ENCODE results near the gene CHRNG.

Gene CHRNG

DNA sequence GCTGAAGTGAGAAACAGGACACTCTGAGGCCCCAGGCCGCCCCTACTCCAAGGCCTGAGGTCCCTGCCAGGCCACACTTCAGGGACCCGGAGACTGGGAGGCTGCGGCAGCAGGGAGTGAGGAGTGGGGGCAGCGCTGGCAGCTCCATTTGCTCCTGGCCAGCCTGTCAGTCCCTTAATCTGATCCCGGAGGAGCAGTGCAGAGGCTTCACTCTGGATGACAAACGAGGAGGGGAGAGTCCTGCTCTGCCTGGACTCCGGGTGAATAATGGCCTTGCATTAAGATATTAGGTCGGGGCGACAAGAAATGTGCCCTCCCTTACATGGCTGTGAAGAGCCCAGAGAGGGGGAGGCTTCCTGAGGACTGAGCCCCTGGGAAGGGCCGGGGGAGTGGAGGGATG is 33.6 kb upstream of the CHRNG start:
- DNase-seq (ENCODE audit: low read depth in 2 of 2): no peak

DNA sequence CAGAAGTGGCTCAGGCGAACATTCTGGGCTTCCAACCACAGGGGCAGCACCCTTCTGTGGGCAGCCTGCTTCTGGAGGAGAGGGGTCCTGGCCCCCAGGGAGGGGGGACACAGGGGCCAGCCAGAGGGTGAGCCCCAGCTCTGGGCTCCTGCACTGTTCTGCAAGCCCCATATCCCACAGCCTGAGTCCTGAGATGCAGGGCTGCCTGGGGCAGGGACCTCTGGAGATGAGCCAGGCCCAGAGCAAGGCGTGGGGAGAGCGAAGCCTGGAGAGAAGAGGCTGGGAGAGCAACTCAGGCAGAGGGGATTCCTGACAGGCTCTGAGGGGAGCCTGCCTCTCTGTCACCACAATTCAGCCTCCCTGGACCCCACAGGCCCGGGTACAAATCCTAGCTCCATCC is 32.8 kb upstream of the CHRNG start:
- DNase-seq (ENCODE audit: low read depth in 2 of 2): no peak

DNA sequence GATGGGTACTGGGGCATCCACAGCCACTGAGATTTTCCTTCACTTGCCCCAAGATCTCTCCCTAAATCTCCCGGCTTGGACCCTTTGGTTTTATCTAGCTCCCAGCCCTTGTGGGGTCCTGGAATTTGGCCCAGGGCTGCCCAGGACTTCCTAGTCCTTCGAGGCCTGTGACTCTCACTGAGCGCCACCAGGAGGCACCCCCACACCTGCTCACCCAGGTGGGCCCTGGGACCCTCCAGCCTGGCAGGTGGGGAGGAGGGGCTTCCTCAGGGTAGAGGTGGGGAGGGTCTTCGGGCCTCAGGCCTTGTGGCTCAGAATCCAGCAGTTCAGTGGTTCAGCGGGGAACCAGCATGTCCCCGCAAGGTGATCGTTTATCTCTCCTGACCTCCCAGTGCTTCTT is 31.2 kb upstream of the CHRNG start:
- DNase-seq (ENCODE audit: low read depth in 2 of 2): no peak

DNA sequence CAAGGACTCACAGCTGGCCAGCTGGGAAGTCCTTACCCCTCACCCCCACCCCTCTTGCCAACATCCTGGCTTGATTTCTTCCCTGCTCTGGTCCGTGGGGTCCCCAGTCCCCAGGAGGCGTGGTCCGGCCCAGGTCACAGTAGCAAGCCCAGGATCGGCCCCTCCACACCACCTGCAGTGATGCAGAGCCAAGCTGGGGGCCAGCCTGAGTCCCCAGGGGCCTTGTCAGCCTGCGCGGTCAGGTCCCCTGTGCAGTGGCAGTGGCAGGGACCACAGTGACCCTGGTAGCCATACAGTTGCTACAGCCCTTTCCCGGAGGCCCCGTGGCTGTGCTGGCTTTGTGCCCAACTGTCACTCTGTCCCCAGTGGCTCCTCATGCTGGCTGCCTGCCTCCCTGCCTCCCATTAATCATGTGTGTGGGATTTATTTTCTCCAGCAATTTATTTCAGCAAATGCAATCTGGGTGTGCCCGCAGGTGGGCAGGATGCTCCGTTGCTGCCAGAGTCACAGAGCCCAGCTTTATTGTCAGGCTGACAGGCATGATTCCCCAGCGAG is 28.1 kb upstream of the CHRNG start:
- DNase-seq (ENCODE audit: low read depth in 2 of 2): no peak

DNA sequence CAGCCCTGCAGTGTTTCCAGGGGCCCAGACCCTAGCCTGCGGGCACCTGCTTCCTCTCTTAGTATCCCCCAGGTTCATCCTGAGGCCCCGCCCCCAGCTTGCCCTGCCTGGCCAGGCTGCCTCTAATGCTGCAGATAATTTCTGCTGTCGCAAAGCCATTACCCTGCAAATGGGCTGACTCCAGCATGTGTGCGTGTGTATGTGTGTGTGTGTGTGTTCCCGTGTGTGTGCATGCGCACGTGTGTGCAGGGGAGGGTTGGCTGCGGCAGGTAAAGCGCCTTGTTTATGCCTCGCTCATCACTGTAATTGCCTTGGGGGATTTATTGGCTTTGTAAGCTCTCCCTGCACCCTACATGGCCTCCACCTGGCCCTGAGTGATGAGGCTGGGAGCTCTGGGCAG is 26.9 kb upstream of the CHRNG start:
- no peak for DNase-seq (ENCODE audit: low read depth in 2 of 2)

DNA sequence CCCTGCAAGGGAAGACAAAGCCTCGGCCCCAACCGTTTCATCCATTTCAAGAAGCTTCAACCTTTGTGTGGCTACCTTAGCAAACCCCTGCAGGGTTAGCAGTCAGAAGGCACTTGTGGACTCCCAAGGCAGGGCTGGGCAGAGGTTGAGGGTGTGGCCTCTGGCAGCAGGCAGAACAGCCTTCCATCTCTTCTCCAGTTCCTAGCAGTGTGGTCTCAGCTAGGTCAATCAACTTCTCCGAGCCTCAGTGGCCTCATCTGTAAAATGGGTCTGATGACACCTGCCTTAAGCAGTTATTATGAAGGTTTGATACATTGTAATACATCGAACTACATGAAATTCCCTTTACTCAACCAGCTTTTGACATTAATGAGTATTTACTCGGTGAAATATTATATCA is 26.1 kb upstream of the CHRNG start:
- no peak for DNase-seq (ENCODE audit: low read depth in 2 of 2)

GRCh38 chr2:232515639-232516038 is 23.9 kb upstream of the CHRNG start:
- no peak for DNase-seq (ENCODE audit: low read depth in 2 of 2)

DNA sequence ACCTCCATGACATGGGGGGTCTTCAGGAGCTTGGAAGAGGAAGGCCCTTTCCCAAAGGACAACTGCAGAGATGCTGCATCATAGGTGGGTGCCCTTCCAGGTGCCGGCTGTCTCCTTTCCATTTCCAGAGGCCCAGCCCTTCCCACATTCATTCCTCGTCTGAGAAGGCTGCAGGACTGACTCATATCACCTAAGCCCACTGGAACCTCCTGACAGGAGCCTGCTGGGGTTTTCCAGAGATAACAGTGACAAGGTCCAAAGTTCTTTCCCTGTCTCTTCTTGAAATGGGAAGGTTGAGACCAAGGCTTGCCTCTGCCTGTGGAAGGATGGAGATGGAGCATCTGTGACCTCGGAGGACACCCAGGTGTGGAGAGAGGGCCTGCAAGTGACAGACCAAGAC is 22.9 kb upstream of the CHRNG start:
- no peak for DNase-seq (ENCODE audit: low read depth in 2 of 2)

DNA sequence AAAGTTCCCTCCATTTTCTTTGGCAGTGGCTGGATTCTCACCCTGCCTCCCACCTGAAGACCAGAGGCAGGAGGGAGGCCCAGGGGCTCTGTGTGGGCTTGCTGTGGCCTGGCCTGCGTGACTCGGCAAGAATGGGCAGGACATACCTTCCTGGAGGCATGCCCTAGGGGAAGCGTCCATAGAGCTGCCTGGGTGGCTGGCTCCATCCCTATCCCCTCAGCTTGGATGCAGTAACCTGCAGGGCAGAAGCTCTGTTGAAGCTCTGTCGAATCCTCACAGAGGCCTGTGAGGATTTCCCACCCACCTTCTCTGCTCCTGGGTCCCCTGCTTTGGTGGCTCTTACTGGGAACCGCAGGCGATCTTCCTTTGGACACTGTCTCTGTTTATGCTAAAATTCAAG is 20.6 kb upstream of the CHRNG start:
- no peak for DNase-seq (ENCODE audit: low read depth in 2 of 2)

DNA sequence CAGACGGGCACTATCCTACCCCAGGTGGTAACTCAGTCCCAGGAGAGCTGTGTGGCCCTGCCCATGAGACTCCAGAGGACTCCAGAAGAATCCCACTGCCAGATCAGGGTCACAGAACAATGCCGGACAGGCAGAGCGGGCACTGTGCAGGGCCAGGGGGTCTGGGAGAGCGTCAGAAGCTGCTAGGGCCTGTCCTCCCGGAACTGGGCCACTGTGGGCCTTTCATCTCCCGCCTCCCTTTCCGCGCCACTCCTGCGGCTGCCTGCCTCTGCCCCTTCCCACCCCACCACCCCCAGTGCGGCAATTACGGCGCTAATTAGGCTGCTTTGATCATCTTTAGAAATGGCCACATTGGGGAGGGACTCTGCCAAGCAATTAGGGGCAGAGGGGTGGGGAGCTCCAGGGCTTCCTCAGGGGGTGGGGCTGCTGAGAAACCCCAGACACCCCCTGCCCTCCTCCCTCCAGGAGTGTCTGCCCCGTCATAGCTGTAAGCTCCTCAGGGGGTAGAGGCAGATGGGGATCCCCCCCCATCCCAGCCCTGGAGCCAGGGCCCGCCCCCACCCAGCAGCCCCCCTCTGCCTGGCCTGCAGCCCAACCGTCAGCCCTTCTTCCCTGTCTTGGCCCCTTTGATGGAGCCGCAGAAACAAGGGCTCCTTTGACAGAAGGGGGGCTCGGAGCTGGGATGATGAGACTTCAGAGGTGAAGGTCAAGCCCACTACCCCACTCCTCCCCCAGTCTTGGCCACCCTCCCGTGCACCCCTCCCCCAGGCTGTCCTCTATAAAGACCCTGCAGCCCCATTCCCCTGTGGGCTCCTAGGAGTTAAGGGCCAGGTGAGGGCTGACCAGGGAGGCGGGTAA is 19.7 kb upstream of the CHRNG start, which contains the start of gene PRSS56:
Gene PRSS56, plus strand, starts transcription at position 808 of the 858 bp plus-strand sequence. CDS start 211 bp downstream, outside the sequence.
- DNase-seq (ENCODE audit: low read depth in 2 of 2): no peak

DNA sequence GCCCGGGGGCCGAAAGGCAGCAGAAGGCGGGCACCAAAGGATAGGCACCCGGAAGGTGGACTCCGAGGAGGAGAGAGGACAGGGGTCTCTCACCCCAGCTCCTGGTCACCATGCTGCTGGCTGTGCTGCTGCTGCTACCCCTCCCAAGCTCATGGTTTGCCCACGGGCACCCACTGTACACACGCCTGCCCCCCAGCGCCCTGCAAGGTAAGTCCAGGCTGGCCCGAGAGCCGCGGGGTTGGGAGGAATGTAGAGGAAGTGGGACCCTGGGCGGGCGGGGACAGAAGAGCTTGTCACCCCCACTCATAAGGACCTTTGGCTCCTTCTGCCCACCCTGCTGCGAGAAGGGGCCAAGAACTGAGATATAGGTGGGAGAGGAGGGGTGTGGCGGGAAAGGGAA is 19.0 kb upstream of the CHRNG start:
- no peak for DNase-seq (ENCODE audit: low read depth in 2 of 2)

GRCh38 chr2:232521098-232521497 is 18.4 kb upstream of the CHRNG start:
- no peak for DNase-seq (ENCODE audit: low read depth in 2 of 2)

- peak; percentile 15 to 73 for DNase-seq (ENCODE audit: low read depth in 2 of 2)
Measured at GRCh38 chr2:232521959-232522622, 17.4 kb upstream of the CHRNG start.

DNA sequence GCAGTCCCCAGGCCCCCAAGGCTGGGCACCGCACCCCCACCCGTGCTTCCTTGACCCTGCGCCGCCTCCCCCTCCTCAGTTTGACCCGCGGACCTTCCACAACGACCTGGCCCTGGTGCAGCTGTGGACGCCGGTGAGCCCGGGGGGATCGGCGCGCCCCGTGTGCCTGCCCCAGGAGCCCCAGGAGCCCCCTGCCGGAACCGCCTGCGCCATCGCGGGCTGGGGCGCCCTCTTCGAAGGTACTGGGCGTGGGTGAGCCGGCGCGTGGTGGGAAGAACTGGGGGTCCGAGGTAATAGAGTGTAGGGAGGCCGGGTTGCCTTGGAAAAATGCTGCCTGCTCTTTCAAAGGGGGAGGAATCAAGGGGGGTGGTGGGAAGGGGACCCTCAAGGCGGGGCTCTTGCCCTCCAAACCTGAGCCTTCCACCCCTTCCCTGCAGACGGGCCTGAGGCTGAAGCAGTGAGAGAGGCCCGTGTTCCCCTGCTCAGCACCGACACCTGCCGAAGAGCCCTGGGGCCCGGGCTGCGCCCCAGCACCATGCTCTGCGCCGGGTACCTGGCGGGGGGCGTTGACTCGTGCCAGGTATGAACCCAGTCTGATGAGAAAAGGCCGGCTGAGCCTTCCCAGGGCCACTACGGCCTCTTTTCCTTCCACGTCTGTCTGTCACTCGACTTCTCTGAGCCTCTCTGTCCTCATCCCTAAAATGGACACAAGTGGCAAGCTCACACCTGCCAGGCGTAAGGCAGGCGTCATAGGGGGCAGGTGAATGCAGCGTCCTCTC is 16.7 kb upstream of the CHRNG start:
- no peak for DNase-seq (ENCODE audit: low read depth in 2 of 2)

DNA sequence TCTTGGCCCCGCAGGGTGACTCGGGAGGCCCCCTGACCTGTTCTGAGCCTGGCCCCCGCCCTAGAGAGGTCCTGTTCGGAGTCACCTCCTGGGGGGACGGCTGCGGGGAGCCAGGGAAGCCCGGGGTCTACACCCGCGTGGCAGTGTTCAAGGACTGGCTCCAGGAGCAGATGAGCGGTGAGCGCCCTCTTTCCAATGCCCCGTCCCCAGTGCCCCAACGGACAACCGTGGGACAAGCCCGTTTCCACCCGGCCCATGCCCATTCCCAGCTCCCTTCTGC is 16.1 kb upstream of the CHRNG start:
- DNase-seq (ENCODE audit: low read depth in 2 of 2): no peak

- DNase-seq (ENCODE audit: low read depth in 2 of 2): no peak
Measured at GRCh38 chr2:232523682-232524597, 15.6 kb upstream of the CHRNG start.

DNA sequence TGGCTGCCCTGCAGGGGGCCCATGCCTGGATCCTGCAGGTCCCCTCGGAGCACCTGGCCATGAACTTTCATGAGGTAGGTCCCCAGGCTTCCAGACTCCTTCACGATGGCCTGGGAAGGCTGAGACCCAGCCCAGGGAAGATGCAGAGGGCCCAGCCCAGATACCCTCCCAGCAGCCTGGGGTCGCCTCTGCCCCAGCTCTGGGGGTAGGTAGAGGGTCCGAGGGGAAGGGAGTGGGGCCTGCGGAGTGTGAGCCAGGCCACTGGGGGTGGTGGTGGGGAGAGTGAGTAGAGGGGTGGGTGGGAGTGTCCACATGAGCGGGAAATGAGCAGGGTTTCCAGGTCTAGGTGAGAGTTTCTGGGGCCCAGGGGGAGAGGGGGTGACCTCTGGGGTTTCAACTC is 14.7 kb upstream of the CHRNG start:
- no peak for DNase-seq (ENCODE audit: low read depth in 2 of 2)

DNA sequence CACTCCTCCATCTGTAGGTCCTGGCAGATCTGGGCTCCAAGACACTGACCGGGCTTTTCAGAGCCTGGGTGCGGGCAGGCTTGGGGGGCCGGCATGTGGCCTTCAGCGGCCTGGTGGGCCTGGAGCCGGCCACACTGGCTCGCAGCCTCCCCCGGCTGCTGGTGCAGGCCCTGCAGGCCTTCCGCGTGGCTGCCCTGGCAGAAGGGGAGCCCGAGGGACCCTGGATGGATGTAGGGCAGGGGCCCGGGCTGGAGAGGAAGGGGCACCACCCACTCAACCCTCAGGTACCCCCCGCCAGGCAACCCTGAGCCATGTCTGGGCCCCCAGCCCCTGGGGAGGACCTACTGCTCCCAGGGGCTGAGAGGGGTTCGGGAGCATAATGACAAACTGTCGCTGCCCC is 14.3 kb upstream of the CHRNG start:
- no peak for DNase-seq (ENCODE audit: low read depth in 2 of 2)

GRCh38 chr2:232525791-232526371 is 13.6 kb upstream of the CHRNG start, which contains the start of gene CHRND:
TSS of gene CHRND (plus strand) at chr2:232526160. CDS start at chr2:232526216, 56 bp downstream.
- DNase-seq (ENCODE audit: low read depth in 2 of 2): no peak

DNA sequence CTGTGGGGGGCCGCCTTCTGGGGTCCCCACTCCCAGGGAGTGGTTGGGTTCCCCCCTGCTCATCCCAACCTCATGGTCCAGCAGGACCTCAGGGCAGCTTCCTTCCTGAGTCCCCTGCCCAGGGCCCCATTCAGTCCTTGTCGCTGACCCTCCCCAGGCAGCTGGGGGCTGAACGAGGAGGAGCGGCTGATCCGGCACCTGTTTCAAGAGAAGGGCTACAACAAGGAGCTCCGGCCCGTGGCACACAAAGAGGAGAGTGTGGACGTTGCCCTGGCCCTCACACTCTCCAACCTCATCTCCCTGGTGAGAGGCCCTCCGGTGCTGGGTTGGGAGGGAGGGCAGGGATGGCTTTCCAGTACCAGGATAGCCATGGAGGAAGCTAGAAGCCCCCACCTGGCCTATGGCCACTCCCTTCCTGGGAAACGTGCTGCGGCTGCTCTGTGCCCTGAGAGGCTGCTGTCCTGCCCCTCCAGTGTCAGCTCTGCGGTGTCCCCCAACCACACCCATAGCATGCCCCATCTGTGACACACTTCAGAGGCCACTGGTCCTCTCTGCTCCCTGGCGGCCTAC is 13.0 kb upstream of the CHRNG start:
- no peak for DNase-seq (ENCODE audit: low read depth in 2 of 2)

Measured in stimulated activated CD4-positive, alpha-beta T cell treated with anti-CD3 and anti-CD28 coated beads, Interleukin-1b, Interleukin-23, amount 100 ng/mL, for 1 hour (primary cell).